ENCODE results near the gene RARRES2. TPM values are rescaled to one million over a fixed set of nuclear protein-coding genes. Genes with fewer than 3 reads are reported as not detected.

RARRES2 gene
- total RNA-seq, 1 experiment from 2014 or later: 2.1 TPM

- H3K9me2 ChIP-seq (ENCODE audit: insufficient read depth): no peaks in the 10 kb centered on the region
- no TSS peak for BruUV-seq (replicated peaks)
- intact Hi-C loops (cut with micrococcal nuclease): loop anchor here (10.0 kb wide), 1 partner anchor 56 kb away; the partner anchor contains the start of gene REPIN1
- H3K36me3 ChIP-seq (ENCODE audit: control insufficient read depth in 1 of 2, insufficient read depth in 2 of 2, low read length in 2 of 2): no peaks in the 10 kb centered on the region
- POLR2A ChIA-PET: interaction anchor here (0.8 kb wide), 1 partner anchor 11 kb away, joined by 3 read pairs; no protein-coding TSS in a partner anchor
- no peak for ATAC-seq
- CTCF ChIA-PET: no interaction called here
- no peaks in the 10 kb centered on the region for H3K27me3 ChIP-seq (ENCODE audit: insufficient read depth, low read length)
- RAD21 ChIA-PET (ENCODE audit: low non-redundant PET in 1 of 2, low total read pairs in 2 of 2, uncharacterized antibody in 2 of 2, unreplicated experiment in 2 of 2): no interaction called here
- no peak overlapping the region for H3K4me3 ChIP-seq (replicated peaks in 1 of 2; ENCODE audit: low read depth in 1 of 2, low read length in 2 of 2)
- no peaks in the 10 kb centered on the region for H3K9me3 ChIP-seq (ENCODE audit: control insufficient read depth in 1 of 2, insufficient read depth in 1 of 2, low read depth in 1 of 2, low read length in 2 of 2)
- peaks cover 9 to 34% of the 10 kb centered on the region in 2 experiments for H3K4me1 ChIP-seq (ENCODE audit: control insufficient read depth in 1 of 2, insufficient read depth in 2 of 2, low read length in 2 of 2)
- no peak overlapping the region for H3K9ac ChIP-seq (ENCODE audit: low read length)
- no peak overlapping the region for H2AFZ ChIP-seq (ENCODE audit: low read depth, low read length, poor library complexity, severe bottlenecking)
- H3K27ac ChIP-seq (ENCODE audit: low read depth, low read length): no peak overlapping the region
- TF ChIP-seq SRF (IDR thresholded peaks at IDR 0.05; ENCODE audit: low read depth) (no peak), JUND (IDR thresholded peaks at IDR 0.05) (no peak), ATF3 (IDR thresholded peaks at IDR 0.05) (no peak), RAD21 (IDR thresholded peaks at IDR 0.05; ENCODE audit: low read depth) (no peak), POLR2A (IDR thresholded peaks at IDR 0.05; ENCODE audit: borderline replicate concordance, extremely low read depth, insufficient read depth, insufficient read length) (no peak), EZH2 (IDR thresholded peaks at IDR 0.05) (no peak), CBX3 (IDR thresholded peaks at IDR 0.05; ENCODE audit: low read depth) (no peak)
- H4K20me1 ChIP-seq (ENCODE audit: insufficient read depth): no peaks in the 10 kb centered on the region
- H3K79me2 ChIP-seq (ENCODE audit: insufficient read depth, low read length): no peaks in the 10 kb centered on the region
- no peak for DNase-seq (ENCODE audit: low read depth, low spot score)
- H3K4me2 ChIP-seq (ENCODE audit: low read length): peak overlapping the region; percentile 57
These were observed 32.9 kb downstream of the RARRES2 start for GRCh38 chr7:150308575-150308974.

GRCh38 chr7:150307904-150308303 lies 33.5 kb downstream of the RARRES2 start:
- ChIA-PET CTCF (no interaction called here), POLR2A (no interaction called here), RAD21 (ENCODE audit: low non-redundant PET in 1 of 2, low total read pairs in 2 of 2, uncharacterized antibody in 2 of 2, unreplicated experiment in 2 of 2) (no interaction called here)
- Histone ChIP-seq H2AFZ (ENCODE audit: low read depth, low read length, poor library complexity, severe bottlenecking) (no peak overlapping the region), H4K20me1 (ENCODE audit: insufficient read depth) (no peaks in the 10 kb centered on the region), H3K27me3 (ENCODE audit: insufficient read depth, low read length) (no peaks in the 10 kb centered on the region), H3K27ac (ENCODE audit: low read depth, low read length) (no peak overlapping the region), H3K9ac (ENCODE audit: low read length) (no peak overlapping the region), H3K9me3 (ENCODE audit: control insufficient read depth in 1 of 2, insufficient read depth in 1 of 2, low read depth in 1 of 2, low read length in 2 of 2) (no peaks in the 10 kb centered on the region), H3K79me2 (ENCODE audit: insufficient read depth, low read length) (no peaks in the 10 kb centered on the region), H3K4me3 (replicated peaks in 1 of 2; ENCODE audit: low read depth in 1 of 2, low read length in 2 of 2) (peak overlapping the region in 1 of 2 experiments; percentile 23; a peak in 1 of 4 replicates), H3K4me1 (ENCODE audit: control insufficient read depth in 1 of 2, insufficient read depth in 2 of 2, low read length in 2 of 2) (peaks cover 9 to 32% of the 10 kb centered on the region in 2 experiments), H3K4me2 (ENCODE audit: low read length) (peak overlapping the region; percentile 57), H3K9me2 (ENCODE audit: insufficient read depth) (no peaks in the 10 kb centered on the region), H3K36me3 (ENCODE audit: control insufficient read depth in 1 of 2, insufficient read depth in 2 of 2, low read length in 2 of 2) (no peaks in the 10 kb centered on the region)
- peak; percentile 69 for TF ChIP-seq FOSL1 (IDR thresholded peaks at IDR 0.05; ENCODE audit: low read depth)
- TF ChIP-seq JUND (IDR thresholded peaks at IDR 0.05): peak; percentile 61; the same call in 1 of the 2 replicates
- TF ChIP-seq TCF7L2 (IDR thresholded peaks at IDR 0.05; ENCODE audit: borderline replicate concordance, extremely low read depth, insufficient read depth, insufficient read length): peak; percentile 85
- TF ChIP-seq SP1 (IDR thresholded peaks at IDR 0.05; ENCODE audit: low read depth): no peak
- intact Hi-C loops (cut with micrococcal nuclease): loop anchor here (10.0 kb wide), 1 partner anchor 57 kb away; the partner anchor contains the start of gene REPIN1
- DNase-seq (ENCODE audit: low read depth, low spot score): no peak
- ATAC-seq: peak; percentile 76
- BruUV-seq (replicated peaks): no TSS peak

Data from HCT116 (cell line).